Parathyroid adenoma (tissue), 2 donors: ENCODE results near the gene PGM1.

Experiments used
- H2AFZ ChIP-seq: fragments of 300-600 bp; sonication (generic); one replicate; pipeline ENCODE4 v1.7.0; 2017; ENCODE audit warnings: antibody characterized with exemption, mild to moderate bottlenecking
- H3K27ac ChIP-seq: fragments of 300-600 bp; sonication (generic); one replicate; pipeline ENCODE4 v1.7.0; 2017
- H3K27me3 ChIP-seq: fragments of 300-600 bp; sonication (generic); one replicate; pipeline ENCODE4 v1.7.0; 2017; ENCODE audit warnings: low read length; ENCODE audit not compliant: control insufficient read depth, insufficient read depth
- H3K36me3 ChIP-seq: fragments of 300-600 bp; sonication (generic); one replicate; pipeline ENCODE4 v1.7.0; 2017; ENCODE audit warnings: low read length; ENCODE audit not compliant: control insufficient read depth, insufficient read depth
- H3K4me1 ChIP-seq: fragments of 300-600 bp; sonication (generic); one replicate; pipeline ENCODE4 v1.7.0; 2017; ENCODE audit warnings: control low read depth
- H3K4me2 ChIP-seq: fragments of 300-600 bp; sonication (generic); one replicate; pipeline ENCODE4 v1.7.0; 2017; ENCODE audit warnings: low read length
- H3K4me3 ChIP-seq: fragments of 300-600 bp; sonication (generic); one replicate; pipeline ENCODE4 v1.7.0; 2017; ENCODE audit warnings: low read depth, low read length
- H3K79me2 ChIP-seq: fragments of 300-600 bp; sonication (generic); one replicate; pipeline ENCODE4 v1.7.0; 2017; ENCODE audit warnings: control low read depth
- H3K9ac ChIP-seq: fragments of 300-600 bp; sonication (generic); one replicate; pipeline ENCODE4 v1.7.0; 2017; ENCODE audit warnings: mild to moderate bottlenecking
- H3K9me3 ChIP-seq: fragments of 300-600 bp; sonication (generic); one replicate; pipeline ENCODE4 v1.7.0; 2017; ENCODE audit warnings: low read length; ENCODE audit not compliant: control insufficient read depth
- TF ChIP-seq, protein P1 (sequence below): fragments of 300-600 bp; sonication (generic); IDR thresholded peaks from one replicate; pipeline ENCODE4 v1.7.0; 2017; ENCODE audit warnings: antibody characterized with exemption, mild to moderate bottlenecking
- donor health status: primary hyperparathyroidism.

Gene PGM1

DNA sequence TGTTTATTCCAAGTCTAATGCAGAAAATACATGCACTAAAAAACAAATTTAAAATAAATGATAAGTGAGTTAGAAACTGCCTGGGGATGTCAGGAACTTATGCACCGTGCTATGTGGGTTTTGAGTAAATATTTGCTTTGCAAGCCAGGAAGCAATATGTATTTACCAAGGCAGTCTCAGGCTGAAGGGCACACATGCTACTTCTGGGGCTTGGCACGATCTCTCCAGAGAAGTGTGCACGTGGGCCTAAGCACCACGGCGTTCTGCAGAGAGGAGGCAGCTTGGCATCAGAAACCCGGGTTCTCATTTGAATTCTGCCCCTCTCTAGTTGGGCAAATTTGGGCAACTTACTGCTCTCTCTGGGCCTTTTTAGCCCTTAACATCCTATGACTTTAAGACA lies 108.0 kb downstream of the PGM1 start:
- Histone ChIP-seq H2AFZ (no peak overlapping the region), H3K9me3 (no peaks in the 10 kb centered on the region), H3K27me3 (no peaks in the 10 kb centered on the region), H3K9ac (no peak overlapping the region), H3K79me2 (no peaks in the 10 kb centered on the region), H3K4me2 (no peak overlapping the region), H3K4me3 (no peak overlapping the region), H3K4me1 (no peaks in the 10 kb centered on the region), H3K27ac (no peak overlapping the region), H3K36me3 (no peaks in the 10 kb centered on the region)
- TF ChIP-seq, protein P1, sequence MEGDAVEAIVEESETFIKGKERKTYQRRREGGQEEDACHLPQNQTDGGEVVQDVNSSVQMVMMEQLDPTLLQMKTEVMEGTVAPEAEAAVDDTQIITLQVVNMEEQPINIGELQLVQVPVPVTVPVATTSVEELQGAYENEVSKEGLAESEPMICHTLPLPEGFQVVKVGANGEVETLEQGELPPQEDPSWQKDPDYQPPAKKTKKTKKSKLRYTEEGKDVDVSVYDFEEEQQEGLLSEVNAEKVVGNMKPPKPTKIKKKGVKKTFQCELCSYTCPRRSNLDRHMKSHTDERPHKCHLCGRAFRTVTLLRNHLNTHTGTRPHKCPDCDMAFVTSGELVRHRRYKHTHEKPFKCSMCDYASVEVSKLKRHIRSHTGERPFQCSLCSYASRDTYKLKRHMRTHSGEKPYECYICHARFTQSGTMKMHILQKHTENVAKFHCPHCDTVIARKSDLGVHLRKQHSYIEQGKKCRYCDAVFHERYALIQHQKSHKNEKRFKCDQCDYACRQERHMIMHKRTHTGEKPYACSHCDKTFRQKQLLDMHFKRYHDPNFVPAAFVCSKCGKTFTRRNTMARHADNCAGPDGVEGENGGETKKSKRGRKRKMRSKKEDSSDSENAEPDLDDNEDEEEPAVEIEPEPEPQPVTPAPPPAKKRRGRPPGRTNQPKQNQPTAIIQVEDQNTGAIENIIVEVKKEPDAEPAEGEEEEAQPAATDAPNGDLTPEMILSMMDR: no peak

GRCh38 chr1:63703701-63704107 lies 110.5 kb downstream of the PGM1 start:
- Histone ChIP-seq H3K79me2 (no peaks in the 10 kb centered on the region), H3K36me3 (no peaks in the 10 kb centered on the region), H3K4me3 (no peak overlapping the region), H3K27me3 (no peaks in the 10 kb centered on the region), H3K4me1 (no peaks in the 10 kb centered on the region), H3K9ac (no peak overlapping the region), H2AFZ (no peak overlapping the region), H3K9me3 (no peaks in the 10 kb centered on the region), H3K4me2 (no peak overlapping the region), H3K27ac (no peak overlapping the region)
- TF ChIP-seq, protein P1: no peak

DNA sequence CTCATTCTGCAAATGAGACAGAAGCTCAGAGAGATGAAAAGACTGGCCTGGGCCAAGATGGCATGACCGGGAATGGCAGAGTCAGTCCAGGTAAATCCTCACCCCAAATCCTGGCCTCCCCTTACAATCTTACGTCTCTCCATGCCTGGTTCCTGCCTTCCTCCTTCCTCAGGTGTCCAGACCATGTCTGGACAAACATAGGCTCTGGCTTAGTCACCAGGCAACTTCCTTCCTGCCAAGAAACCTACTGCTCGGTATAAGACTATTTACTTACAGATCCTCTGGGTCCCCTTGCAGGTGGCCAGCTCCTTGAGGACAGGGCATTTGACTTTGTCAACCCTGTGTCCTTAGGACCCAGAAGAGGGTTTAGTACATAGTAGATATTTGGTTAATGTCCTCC lies 111.2 kb downstream of the PGM1 start:
- Histone ChIP-seq H3K27ac (no peak overlapping the region), H3K4me1 (no peaks in the 10 kb centered on the region), H3K9ac (no peak overlapping the region)

DNA sequence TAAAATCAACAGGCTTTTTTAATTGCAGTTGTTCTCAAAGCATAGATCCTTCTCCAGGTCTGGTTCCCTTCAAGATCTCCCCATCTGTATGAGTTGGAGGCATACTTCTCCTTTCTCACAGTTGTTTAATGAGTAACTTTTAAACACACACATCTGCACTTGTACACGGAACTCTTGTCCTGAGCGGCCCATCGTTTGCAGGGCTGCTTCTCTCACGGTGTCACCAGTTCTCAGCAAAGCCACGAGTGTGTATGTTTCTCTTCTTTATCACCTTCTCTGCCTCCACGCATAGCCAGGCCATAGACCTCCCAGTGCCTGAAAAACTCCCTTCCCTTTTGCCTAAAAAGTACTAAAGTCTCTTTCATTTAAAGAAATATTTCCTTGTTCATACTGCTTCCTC lies 111.9 kb downstream of the PGM1 start:
- Histone ChIP-seq H3K4me2 (no peak overlapping the region), H3K4me1 (no peaks in the 10 kb centered on the region), H3K9me3 (no peaks in the 10 kb centered on the region), H3K79me2 (no peaks in the 10 kb centered on the region), H3K4me3 (no peak overlapping the region), H2AFZ (no peak overlapping the region), H3K36me3 (no peaks in the 10 kb centered on the region), H3K27ac (no peak overlapping the region), H3K9ac (no peak overlapping the region), H3K27me3 (no peaks in the 10 kb centered on the region)
- TF ChIP-seq, protein P1: no peak

More for the DNA sequence above, 111.2 kb downstream of the PGM1 start:
- H3K36me3 ChIP-seq: no peaks in the 10 kb centered on the region
- no peak overlapping the region for H3K4me3 ChIP-seq
- H3K79me2 ChIP-seq: no peaks in the 10 kb centered on the region
- TF ChIP-seq, protein P1: no peak
- H3K4me2 ChIP-seq: no peak overlapping the region
- H2AFZ ChIP-seq: no peak overlapping the region
- no peaks in the 10 kb centered on the region for H3K9me3 ChIP-seq
- no peaks in the 10 kb centered on the region for H3K27me3 ChIP-seq

GRCh38 chr1:63709267-63709828 lies 116.1 kb downstream of the PGM1 start:
- TF ChIP-seq, protein P1: no peak
- Histone ChIP-seq H3K9ac (no peak overlapping the region), H3K36me3 (no peaks in the 10 kb centered on the region), H3K9me3 (no peaks in the 10 kb centered on the region), H3K4me3 (no peak overlapping the region), H3K4me1 (no peaks in the 10 kb centered on the region), H3K4me2 (no peak overlapping the region), H2AFZ (no peak overlapping the region), H3K27me3 (no peaks in the 10 kb centered on the region), H3K79me2 (no peaks in the 10 kb centered on the region), H3K27ac (no peak overlapping the region)
